Placental epithelial cell (primary cell): ENCODE measurements around the gene POTEB. TPM values are rescaled to one million over a fixed set of nuclear protein-coding genes. Genes with fewer than 3 reads are reported as not detected.

Experiments used
- small RNA-seq: library from RNA; depleted of rRNA; stranded (forward); fragments of <200 nt; gene quantifications from one replicate; pipeline ENCODE3, GENCODE V24; 2012
- total RNA-seq: library from RNA; depleted of rRNA; stranded (reverse); fragments of >200 nt; gene quantifications from 2 replicates; pipeline ENCODE4 v1.2.3, GENCODE V29; 2012

The POTEB gene
- total RNA-seq: not detected in 2 replicates

DNA sequence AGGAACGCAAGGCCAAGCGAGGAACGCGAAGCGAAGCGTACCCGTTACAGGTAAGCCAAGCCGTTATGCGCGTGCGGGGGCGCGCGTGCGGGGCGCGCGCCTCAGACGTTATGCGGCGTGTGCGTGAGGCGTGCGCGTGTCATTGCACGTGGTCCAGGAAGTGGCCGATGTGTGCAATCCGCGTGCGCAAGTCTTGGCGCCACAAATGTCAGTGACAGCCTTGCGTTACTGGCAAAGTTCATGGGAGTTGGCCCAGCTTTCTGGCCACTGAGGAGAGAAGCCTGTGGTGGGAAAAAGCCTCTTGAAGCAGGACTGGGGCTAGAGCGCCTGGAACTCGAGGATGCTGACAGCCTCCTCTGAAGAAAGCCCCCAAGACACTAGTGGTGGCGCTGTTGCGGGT, at the start of gene POTEB:
Gene POTEB (minus strand): TSS at position 101 of the 400 bp plus-strand sequence. CDS start 489 bp downstream, outside the sequence.

Small RNAs within 50 kb of the gene (small RNA-seq; reads per million reads assigned to genes)
- not detected for gene MIR3118-4
- not detected for gene RNU6-631P

Other genes starting within 250 kb of the POTEB start
- gene OR4M2, start 202.8 kb upstream of the POTEB start, total RNA-seq: not detected in 2 replicates